Fibroblast of mammary gland (primary cell): ENCODE measurements around the gene RELN.

ENCODE experiments used
- DNase-seq: peaks from one replicate; pipeline ENCODE4 v3.0.0-alpha.2; 2010; ENCODE audit warnings: low read depth
- H3K4me3 ChIP-seq: 2 replicates; pipeline ENCODE4 v1.5.1; 2011; ENCODE audit warnings: low read depth, mild to moderate bottlenecking, low read length, moderate library complexity; ENCODE audit not compliant: control insufficient read depth
- CTCF ChIP-seq: conservative IDR thresholded peaks from 2 replicates; pipeline ENCODE4 v1.5.1; 2011; ENCODE audit warnings: low read depth, low read length, inconsistent platforms; ENCODE audit not compliant: control insufficient read depth, insufficient read depth

The RELN gene

GRCh38 chr7:103966593-103967277, 22.7 kb downstream of the RELN start:
- no peak overlapping the region for H3K4me3 ChIP-seq
- no peak for TF ChIP-seq CTCF
- DNase-seq = no peak

- TF ChIP-seq CTCF = no peak
- H3K4me3 ChIP-seq = no peak overlapping the region
- DNase-seq = no peak
Measured at GRCh38 chr7:103964269-103964668, 25.2 kb downstream of the RELN start.

- H3K4me3 ChIP-seq = no peak overlapping the region
- TF ChIP-seq CTCF = no peak
- no peak for DNase-seq
Measured at GRCh38 chr7:103962070-103962469, 27.4 kb downstream of the RELN start.

GRCh38 chr7:103958284-103958818, 31.1 kb downstream of the RELN start:
- no peak for TF ChIP-seq CTCF
- no peak for DNase-seq
- H3K4me3 ChIP-seq = no peak overlapping the region

GRCh38 chr7:103955985-103956384, 33.5 kb downstream of the RELN start:
- TF ChIP-seq CTCF = no peak
- no peak overlapping the region for H3K4me3 ChIP-seq
- DNase-seq = no peak

- no peak for TF ChIP-seq CTCF
- H3K4me3 ChIP-seq = no peak overlapping the region
Measured at GRCh38 chr7:103952408-103952807, 37.0 kb downstream of the RELN start.

GRCh38 chr7:103951311-103951710, 38.1 kb downstream of the RELN start:
- DNase-seq = no peak
- H3K4me3 ChIP-seq = no peak overlapping the region
- no peak for TF ChIP-seq CTCF

More at GRCh38 chr7:103952408-103952807, 37.0 kb downstream of the RELN start:
- no peak for DNase-seq
